NB4 (cell line): Measurements from ENCODE around the gene PUSL1.

Experiments used
- DNase-seq: peaks from one replicate; pipeline ENCODE4 v3.0.0; 2010; ENCODE audit warnings: low read depth
- H3K4me3 ChIP-seq: one replicate; pipeline ENCODE4 v1.5.1; 2011; ENCODE audit warnings: mild to moderate bottlenecking, low read depth, low read length, moderate library complexity
- MYC ChIP-seq: IDR thresholded peaks from 2 replicates; pipeline ENCODE4 v1.6.1; 2011; ENCODE audit warnings: low read depth, low read length
- POLR2A ChIP-seq: IDR thresholded peaks from 2 replicates; pipeline ENCODE4 v1.6.1; 2011; ENCODE audit warnings: mild to moderate bottlenecking; ENCODE audit not compliant: insufficient read length; ENCODE audit errors: extremely low read depth
- TF ChIP-seq, protein P1 (sequence below): IDR thresholded peaks from 2 replicates; pipeline ENCODE4 v1.6.1; 2011; ENCODE audit warnings: low read depth, low read length
- TF ChIP-seq, protein P2 (sequence below): IDR thresholded peaks from one replicate; pipeline ENCODE4 v1.5.1; 2012; ENCODE audit warnings: low read depth, low read length

PUSL1 gene

DNA sequence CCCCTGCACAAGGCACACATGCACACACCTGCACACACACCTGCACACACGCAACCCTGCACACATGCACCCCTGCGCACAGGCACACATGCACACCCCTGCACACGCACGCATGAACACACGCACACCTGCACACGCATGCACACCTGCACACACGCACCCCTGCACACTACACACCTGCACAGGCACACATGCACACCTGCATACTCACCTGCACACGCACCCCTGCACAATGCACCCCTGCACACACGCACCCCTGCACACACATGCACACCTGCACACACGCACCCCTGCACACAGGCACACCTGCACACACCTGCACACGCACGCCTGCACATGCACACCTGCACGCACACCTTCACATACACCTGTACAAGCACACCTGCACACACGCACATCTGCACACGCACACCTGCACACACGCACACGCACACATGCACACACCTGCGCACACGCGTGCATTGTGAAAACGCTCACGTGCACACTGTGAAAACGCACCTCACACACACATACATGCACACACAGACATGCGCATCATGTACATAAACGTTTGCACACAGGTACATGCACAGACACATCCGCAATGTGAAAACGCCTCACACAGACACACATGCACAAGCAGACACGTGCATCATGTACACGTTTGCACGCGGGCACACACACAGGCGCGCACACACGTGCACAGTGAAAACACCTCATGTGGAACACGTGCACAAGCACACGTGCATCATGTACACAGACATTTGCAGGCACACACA lies 32.6 kb downstream of the PUSL1 start:
- no peak for DNase-seq
- no peak overlapping the region for H3K4me3 ChIP-seq
- no peak for TF ChIP-seq MYC
- TF ChIP-seq, protein P1, sequence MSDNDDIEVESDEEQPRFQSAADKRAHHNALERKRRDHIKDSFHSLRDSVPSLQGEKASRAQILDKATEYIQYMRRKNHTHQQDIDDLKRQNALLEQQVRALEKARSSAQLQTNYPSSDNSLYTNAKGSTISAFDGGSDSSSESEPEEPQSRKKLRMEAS: no peak
- TF ChIP-seq POLR2A: no peak
- TF ChIP-seq, protein P2, sequence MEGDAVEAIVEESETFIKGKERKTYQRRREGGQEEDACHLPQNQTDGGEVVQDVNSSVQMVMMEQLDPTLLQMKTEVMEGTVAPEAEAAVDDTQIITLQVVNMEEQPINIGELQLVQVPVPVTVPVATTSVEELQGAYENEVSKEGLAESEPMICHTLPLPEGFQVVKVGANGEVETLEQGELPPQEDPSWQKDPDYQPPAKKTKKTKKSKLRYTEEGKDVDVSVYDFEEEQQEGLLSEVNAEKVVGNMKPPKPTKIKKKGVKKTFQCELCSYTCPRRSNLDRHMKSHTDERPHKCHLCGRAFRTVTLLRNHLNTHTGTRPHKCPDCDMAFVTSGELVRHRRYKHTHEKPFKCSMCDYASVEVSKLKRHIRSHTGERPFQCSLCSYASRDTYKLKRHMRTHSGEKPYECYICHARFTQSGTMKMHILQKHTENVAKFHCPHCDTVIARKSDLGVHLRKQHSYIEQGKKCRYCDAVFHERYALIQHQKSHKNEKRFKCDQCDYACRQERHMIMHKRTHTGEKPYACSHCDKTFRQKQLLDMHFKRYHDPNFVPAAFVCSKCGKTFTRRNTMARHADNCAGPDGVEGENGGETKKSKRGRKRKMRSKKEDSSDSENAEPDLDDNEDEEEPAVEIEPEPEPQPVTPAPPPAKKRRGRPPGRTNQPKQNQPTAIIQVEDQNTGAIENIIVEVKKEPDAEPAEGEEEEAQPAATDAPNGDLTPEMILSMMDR: no peak

DNA sequence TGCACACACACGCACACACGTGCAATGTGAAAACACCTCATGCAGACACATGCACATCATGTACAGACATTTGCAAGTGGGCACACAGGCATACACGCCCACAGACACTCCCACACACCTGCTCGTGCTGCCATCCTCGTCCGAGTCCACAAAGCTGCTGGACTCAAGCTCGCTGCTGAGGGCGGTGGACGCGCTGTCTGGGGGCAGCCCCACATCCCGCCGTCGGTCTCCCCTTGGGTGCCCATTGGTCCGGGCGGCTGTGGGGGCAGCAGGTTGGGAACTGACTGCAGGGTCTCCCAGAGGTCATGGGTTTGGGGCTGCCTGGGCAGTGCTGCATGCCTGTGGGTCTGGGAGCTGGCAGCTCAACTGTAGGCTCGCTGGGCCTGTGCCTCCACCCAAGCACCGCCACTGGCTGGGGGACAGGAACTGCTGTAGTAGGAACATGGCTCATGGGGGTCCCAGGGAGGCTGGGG lies 33.2 kb downstream of the PUSL1 start:
- no peak overlapping the region for H3K4me3 ChIP-seq
- TF ChIP-seq POLR2A (no peak), MYC (no peak)
- TF ChIP-seq, protein P2: no peak
- TF ChIP-seq, protein P1: no peak
- no peak for DNase-seq

DNA sequence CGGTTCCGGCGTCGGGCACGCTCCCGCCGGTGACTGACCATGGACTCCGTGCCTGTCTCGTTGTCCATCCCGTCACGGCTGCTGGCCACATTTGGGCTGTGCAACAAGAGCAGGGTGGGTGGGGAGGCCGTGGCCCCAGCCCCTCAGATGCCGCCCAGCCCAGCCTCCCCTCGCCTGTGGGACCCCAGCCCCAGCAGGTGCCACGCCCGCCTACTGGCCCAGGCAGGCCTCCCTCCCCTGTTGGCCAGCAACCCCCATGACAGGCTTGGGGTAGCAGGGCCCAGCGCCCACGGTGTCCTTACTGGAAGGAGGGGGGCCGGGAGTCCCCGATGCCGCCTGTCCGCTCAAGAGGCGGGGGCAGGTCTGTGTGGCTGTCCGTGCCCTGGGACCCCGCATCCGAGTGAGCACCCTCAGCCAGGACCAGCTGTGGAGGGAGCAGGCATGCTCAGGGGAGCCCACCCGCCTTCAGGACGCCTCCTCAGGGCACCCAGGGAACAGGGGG lies 33.7 kb downstream of the PUSL1 start:
- no peak overlapping the region for H3K4me3 ChIP-seq
- no peak for DNase-seq
- TF ChIP-seq, protein P1: no peak
- no peak for TF ChIP-seq POLR2A
- no peak for TF ChIP-seq MYC
- TF ChIP-seq, protein P2: no peak

DNA sequence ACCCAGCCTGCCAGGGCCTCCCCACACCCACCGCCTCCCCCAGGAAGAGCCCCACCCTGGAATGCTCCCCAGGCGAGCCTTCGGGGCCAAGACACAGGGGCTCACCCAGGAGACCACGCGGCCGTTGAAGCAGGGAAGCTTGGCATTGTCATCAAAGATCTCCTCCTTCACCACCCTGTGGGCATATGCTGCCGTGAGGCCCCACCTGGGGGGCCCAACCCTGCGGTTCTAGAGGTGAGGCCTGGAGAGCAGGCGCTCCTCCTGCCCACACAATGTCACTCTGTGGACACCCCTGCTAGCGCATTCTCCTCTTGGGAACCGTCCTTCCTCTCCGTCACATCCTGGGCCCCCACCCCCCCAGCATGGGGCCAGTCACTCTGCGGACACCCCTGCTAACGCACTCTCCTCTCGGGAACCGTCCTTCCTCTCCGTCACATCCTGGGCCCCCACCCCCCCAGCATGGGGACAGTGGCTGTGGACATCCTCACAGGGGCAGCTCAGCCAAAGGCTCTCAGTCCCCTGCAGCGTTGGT lies 34.3 kb downstream of the PUSL1 start:
- no peak for DNase-seq
- no peak overlapping the region for H3K4me3 ChIP-seq
- TF ChIP-seq POLR2A (no peak), MYC (no peak)
- TF ChIP-seq, protein P1: no peak
- TF ChIP-seq, protein P2: no peak

DNA sequence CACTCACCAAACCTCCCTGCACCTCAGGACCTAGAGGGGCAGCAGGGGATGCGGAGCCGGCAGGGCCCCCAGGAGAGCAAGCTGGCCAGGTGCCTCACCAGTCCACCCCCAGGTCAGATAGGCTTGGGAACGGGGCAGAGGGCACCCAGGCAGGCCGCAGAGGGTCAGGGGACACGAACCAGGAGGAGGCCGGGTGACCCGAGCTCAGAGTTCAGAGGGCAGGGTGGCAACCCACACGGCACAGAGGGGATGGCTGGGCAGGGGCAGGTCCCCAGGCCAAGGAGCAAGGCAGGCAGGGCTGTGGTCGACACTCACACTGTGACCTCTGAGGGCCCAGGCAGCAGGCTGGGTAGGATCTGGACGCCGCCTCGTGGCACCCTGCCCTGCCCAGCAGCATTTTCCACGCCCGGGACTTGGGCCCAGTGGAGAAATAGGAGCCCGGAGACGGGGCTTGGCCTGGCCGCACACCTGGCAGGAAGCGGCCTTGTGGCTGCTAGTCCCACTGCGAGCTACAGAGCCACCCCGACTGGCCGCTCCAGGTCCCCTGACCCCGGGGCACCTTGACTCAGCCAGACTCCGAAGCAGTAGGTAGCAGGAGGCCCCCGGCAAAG lies 35.5 kb downstream of the PUSL1 start:
- no peak overlapping the region for H3K4me3 ChIP-seq
- DNase-seq: no peak
- TF ChIP-seq, protein P2: no peak
- TF ChIP-seq POLR2A: no peak
- TF ChIP-seq, protein P1: no peak
